Ectodermal cell (in vitro differentiated cells): Measurements from ENCODE around the gene SLC22A3.
"Not testable (repeated sequence)": the region's sequence is repeated elsewhere in the genome, so short reads cannot be mapped to it uniquely, and the experiment has no call there.

ENCODE experiments used
- H3K27ac ChIP-seq: 2 replicates; pipeline ENCODE4 v1.7.0; 2013; ENCODE audit warnings: mild to moderate bottlenecking, low read depth, low read length; ENCODE audit not compliant: insufficient read depth, poor library complexity, severe bottlenecking
- H3K27me3 ChIP-seq: 2 replicates; pipeline ENCODE4 v1.7.0; 2013; ENCODE audit warnings: mild to moderate bottlenecking, low read length; ENCODE audit not compliant: insufficient read depth, control insufficient read depth, poor library complexity, severe bottlenecking
- H3K36me3 ChIP-seq: one replicate; pipeline ENCODE4 v1.7.0; 2013; ENCODE audit warnings: low read length; ENCODE audit not compliant: control insufficient read depth, insufficient read depth
- H3K4me1 ChIP-seq: one replicate; pipeline ENCODE4 v1.7.0; 2013; ENCODE audit warnings: low read length; ENCODE audit not compliant: control insufficient read depth, insufficient read depth
- H3K4me3 ChIP-seq: 2 replicates; pipeline ENCODE4 v1.7.0; 2013; ENCODE audit warnings: low read depth, low read length, control low read depth; ENCODE audit not compliant: insufficient read depth
- H3K9me3 ChIP-seq: 2 replicates; pipeline ENCODE4 v1.7.0; 2013; ENCODE audit warnings: mild to moderate bottlenecking, low read length, moderate library complexity; ENCODE audit not compliant: control insufficient read depth
- WGBS, 2 experiments: methylation state at CpG; one replicate each; pipeline ENCODE4 v1.1.7; 2013; ENCODE audit warnings: missing lambda C conversion rate in 2 of 2; 5-methylcytosine and 5-hydroxymethylcytosine counted together

SLC22A3 gene

GRCh38 chr6:160437154-160437553 is 89.0 kb downstream of the SLC22A3 start:
- Histone ChIP-seq H3K4me3 (no peak overlapping the region), H3K9me3 (no peaks in the 10 kb centered on the region), H3K27me3 (no peaks in the 10 kb centered on the region), H3K36me3 (no peaks in the 10 kb centered on the region), H3K27ac (no peak overlapping the region), H3K4me1 (no peaks in the 10 kb centered on the region)
- 95 to 96% methylated on average over 5 of the region's 5 CpGs for WGBS, 2 experiments

GRCh38 chr6:160437775-160438174 is 89.6 kb downstream of the SLC22A3 start:
- H3K27ac ChIP-seq: no peak overlapping the region
- 80 to 85% methylated on average over 4 of the region's 4 CpGs for WGBS, 2 experiments
- H3K36me3 ChIP-seq: no peaks in the 10 kb centered on the region
- H3K27me3 ChIP-seq: no peaks in the 10 kb centered on the region
- no peak overlapping the region for H3K4me3 ChIP-seq
- no peaks in the 10 kb centered on the region for H3K9me3 ChIP-seq
- H3K4me1 ChIP-seq: no peaks in the 10 kb centered on the region

GRCh38 chr6:160438481-160438880 is 90.3 kb downstream of the SLC22A3 start:
- H3K9me3 ChIP-seq: no peaks in the 10 kb centered on the region
- no peaks in the 10 kb centered on the region for H3K27me3 ChIP-seq
- H3K4me1 ChIP-seq: no peaks in the 10 kb centered on the region
- 88 to 96% methylated on average over 3 to 4 of the region's 4 CpGs for WGBS, 2 experiments
- H3K27ac ChIP-seq: no peak overlapping the region
- H3K36me3 ChIP-seq: no peaks in the 10 kb centered on the region
- no peak overlapping the region for H3K4me3 ChIP-seq

- H3K36me3 ChIP-seq: no peaks in the 10 kb centered on the region
- H3K4me3 ChIP-seq: no peak overlapping the region
- H3K4me1 ChIP-seq: no peaks in the 10 kb centered on the region
- H3K27ac ChIP-seq: no peak overlapping the region
- H3K27me3 ChIP-seq: no peaks in the 10 kb centered on the region
- WGBS, 2 experiments: 30 to 39% methylated on average over 4 of the region's 5 CpGs
- no peaks in the 10 kb centered on the region for H3K9me3 ChIP-seq
These were observed 91.6 kb downstream of the SLC22A3 start for GRCh38 chr6:160439751-160440150.

- H3K36me3 ChIP-seq: no peaks in the 10 kb centered on the region
- no peaks in the 10 kb centered on the region for H3K4me1 ChIP-seq
- H3K27me3 ChIP-seq: no peaks in the 10 kb centered on the region
- H3K9me3 ChIP-seq: no peaks in the 10 kb centered on the region
- no peak overlapping the region for H3K4me3 ChIP-seq
- WGBS, 2 experiments: 89 to 94% methylated on average over 5 of the region's 5 CpGs
- no peak overlapping the region for H3K27ac ChIP-seq
These were observed 94.0 kb downstream of the SLC22A3 start for GRCh38 chr6:160442151-160442550.

GRCh38 chr6:160445130-160445529 is 97.0 kb downstream of the SLC22A3 start:
- H3K4me3 ChIP-seq: no peak overlapping the region
- H3K27me3 ChIP-seq: no peaks in the 10 kb centered on the region
- WGBS, 2 experiments: 95 to 99% methylated on average over 2 of the region's 2 CpGs
- H3K9me3 ChIP-seq: no peaks in the 10 kb centered on the region
- H3K27ac ChIP-seq: no peak overlapping the region
- H3K36me3 ChIP-seq: no peaks in the 10 kb centered on the region
- no peaks in the 10 kb centered on the region for H3K4me1 ChIP-seq

GRCh38 chr6:160447350-160447749 is 99.2 kb downstream of the SLC22A3 start:
- Histone ChIP-seq H3K27me3 (no peaks in the 10 kb centered on the region), H3K9me3 (no peaks in the 10 kb centered on the region), H3K27ac (no peak overlapping the region), H3K36me3 (no peaks in the 10 kb centered on the region), H3K4me1 (no peaks in the 10 kb centered on the region), H3K4me3 (no peak overlapping the region)
- WGBS, 2 experiments: 96 to 97% methylated on average over 4 of the region's 4 CpGs

- 94 to 96% methylated on average over 4 of the region's 4 CpGs for WGBS, 2 experiments
- not testable (repeated sequence) for H3K36me3 ChIP-seq, H3K9me3 ChIP-seq, H3K27me3 ChIP-seq, H3K27ac ChIP-seq, H3K4me1 ChIP-seq, H3K4me3 ChIP-seq
These were observed 101.6 kb downstream of the SLC22A3 start for GRCh38 chr6:160449787-160450186.

- H3K27ac ChIP-seq: no peak overlapping the region
- no peaks in the 10 kb centered on the region for H3K4me1 ChIP-seq
- no peaks in the 10 kb centered on the region for H3K36me3 ChIP-seq
- WGBS, 2 experiments: 94% methylated on average over 5 of the region's 5 CpGs
- H3K9me3 ChIP-seq: no peaks in the 10 kb centered on the region
- H3K4me3 ChIP-seq: no peak overlapping the region
- H3K27me3 ChIP-seq: no peaks in the 10 kb centered on the region
These were observed 102.7 kb downstream of the SLC22A3 start for GRCh38 chr6:160450849-160451248.

GRCh38 chr6:160454303-160454702 is 106.1 kb downstream of the SLC22A3 start:
- Histone ChIP-seq H3K9me3 (no peaks in the 10 kb centered on the region), H3K27ac (no peak overlapping the region), H3K27me3 (no peaks in the 10 kb centered on the region), H3K36me3 (no peaks in the 10 kb centered on the region), H3K4me3 (no peak overlapping the region), H3K4me1 (no peaks in the 10 kb centered on the region)
- WGBS, 2 experiments: 90 to 95% methylated on average over 6 of the region's 6 CpGs

GRCh38 chr6:160455081-160455480 is 106.9 kb downstream of the SLC22A3 start:
- no peaks in the 10 kb centered on the region for H3K27me3 ChIP-seq
- H3K27ac ChIP-seq: no peak overlapping the region
- no peaks in the 10 kb centered on the region for H3K9me3 ChIP-seq
- WGBS, 2 experiments: 80 to 92% methylated on average over 4 to 6 of the region's 6 CpGs
- H3K4me3 ChIP-seq: no peak overlapping the region
- no peaks in the 10 kb centered on the region for H3K4me1 ChIP-seq
- H3K36me3 ChIP-seq: no peaks in the 10 kb centered on the region
